Globus pallidus (tissue), 1 donor: Measurements from ENCODE around the gene AGR3.
"Not testable (repeated sequence)": the region's sequence is repeated elsewhere in the genome, so short reads cannot be mapped to it uniquely, and the experiment has no call there.

ENCODE experiments used
- DNase-seq: peaks from one replicate; pipeline ENCODE4 v3.0.0-alpha.2; 2015; ENCODE audit warnings: low spot score

Gene AGR3

GRCh38 chr7:16891338-16891737, 9.6 kb upstream of the AGR3 start:
- DNase-seq = peak; percentile 7

DNA sequence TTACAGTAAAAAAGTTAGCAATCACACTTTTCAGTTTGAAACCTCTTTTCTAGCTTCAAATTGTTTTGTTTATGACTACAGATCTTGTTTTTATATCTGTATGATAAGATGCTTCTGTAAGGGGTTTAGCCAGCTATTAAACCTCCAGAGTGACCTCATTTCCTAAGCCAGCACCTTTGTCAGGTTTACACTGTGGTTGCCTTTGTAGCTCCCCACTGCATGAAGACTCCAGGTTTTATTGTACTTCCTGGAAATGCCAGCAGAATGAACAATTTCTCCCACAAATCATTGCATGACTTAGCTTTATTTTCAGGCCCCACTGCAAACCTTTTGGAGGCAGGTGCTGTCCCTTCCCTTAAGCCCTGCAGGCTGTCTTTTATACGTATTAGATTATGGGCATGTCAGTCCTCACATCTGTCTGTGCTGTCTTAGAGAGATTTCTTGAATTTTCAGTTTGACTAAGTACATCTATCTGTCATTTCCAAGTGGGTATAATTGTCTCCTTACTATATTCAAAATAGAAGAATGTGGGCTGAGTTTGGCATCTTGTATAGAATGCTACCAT, 8.2 kb upstream of the AGR3 start:
- DNase-seq = no peak

GRCh38 chr7:16889305-16889704, 7.5 kb upstream of the AGR3 start:
- no peak for DNase-seq

GRCh38 chr7:16883918-16884317, 2.1 kb upstream of the AGR3 start:
- no peak for DNase-seq

DNA sequence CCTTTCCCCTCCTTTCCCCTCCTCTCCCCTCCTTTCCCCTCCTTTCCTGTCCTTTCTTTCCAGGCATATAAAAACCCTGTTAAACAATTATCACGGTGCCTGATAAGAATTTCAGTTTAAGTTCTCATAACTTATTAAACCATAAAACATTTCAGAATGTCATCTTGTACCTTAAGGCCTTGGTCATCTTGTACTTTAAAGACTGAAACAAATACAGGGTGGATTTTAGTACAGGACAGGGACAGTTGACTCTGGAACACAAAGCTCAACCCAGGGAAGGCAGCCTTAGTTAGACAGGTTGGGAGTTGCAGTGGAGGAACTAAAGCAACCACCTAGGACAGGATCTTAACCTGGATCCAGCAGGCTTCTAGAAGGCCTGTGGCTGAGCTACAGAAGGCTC, 1.2 kb downstream of the AGR3 start:
- DNase-seq = no peak

DNA sequence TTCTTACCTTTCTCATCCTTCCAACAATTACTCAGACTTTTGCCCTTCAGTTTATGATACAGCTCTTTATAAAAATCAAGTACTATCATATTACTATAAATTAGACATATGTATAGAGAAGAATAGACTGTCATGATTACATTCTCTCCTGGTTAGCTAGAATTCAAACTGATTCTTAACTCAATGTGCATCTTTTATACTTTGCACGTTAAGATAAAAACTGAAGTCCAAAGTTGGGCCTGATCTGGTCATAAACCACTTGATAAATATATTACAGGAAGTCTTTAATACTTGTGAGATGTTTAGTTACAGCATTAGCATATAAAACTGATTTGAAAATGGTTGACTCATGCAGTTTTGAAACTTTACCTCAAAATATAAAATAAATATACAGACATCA, 2.6 kb downstream of the AGR3 start:
- DNase-seq = no peak

DNA sequence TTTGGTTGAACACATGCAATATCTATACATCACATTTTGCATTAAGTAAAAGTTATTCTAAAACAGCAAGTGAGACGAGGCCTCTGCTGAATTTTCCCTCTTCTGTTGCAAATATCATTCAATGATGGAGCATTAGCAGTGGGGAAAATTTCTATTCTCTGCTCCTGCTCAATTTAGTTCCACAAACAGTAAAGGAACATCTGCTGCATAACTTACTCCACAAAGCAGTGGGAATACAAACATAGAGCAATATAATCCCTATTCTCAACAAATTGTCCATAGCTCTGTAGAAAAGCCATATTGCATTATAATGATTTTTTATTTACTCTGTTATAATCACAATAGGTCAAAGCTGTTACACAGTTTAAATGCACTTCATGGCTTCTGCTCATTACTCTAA, 5.9 kb downstream of the AGR3 start:
- no peak for DNase-seq

GRCh38 chr7:16874066-16874465, 7.7 kb downstream of the AGR3 start:
- DNase-seq = no peak

DNA sequence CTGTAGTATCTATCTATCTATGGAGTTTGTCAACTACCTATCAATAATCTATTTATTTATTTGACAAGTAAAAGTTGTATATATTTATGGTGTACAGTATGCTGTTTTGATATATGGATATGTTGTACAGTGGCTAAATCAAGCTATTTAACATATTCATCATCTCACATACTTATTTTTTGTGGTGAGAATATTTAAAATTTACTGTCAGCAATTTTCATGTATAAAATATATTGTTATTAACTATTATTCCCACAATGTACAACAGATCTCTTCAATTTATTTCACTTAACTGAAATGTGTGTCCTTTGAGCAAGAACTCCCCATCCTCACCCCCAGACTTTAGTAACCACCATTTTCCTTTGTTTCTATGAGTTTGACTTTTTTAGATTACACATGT, 14.5 kb downstream of the AGR3 start:
- DNase-seq = no peak

DNA sequence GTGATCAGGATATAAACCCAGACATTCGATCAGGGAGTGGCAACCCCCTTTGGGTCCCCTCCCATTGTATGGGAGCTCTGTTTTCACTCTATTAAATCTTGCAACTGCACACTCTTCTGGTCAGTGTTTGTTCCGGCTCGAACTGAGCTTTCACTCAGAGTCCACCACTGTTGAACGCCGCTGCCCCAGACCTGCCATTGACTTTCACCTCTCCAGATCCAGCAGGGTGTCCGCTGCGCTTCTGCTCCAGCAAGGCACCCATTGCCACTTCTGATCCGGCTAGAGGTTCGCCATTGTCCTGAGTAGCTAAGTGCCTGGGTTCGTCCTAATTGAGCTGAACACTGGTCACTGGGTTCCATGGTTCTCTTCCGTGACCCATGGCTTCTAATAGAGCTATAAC, 28.6 kb downstream of the AGR3 start:
- not testable (repeated sequence) for DNase-seq

GRCh38 chr7:16851829-16852228, 30.0 kb downstream of the AGR3 start:
- DNase-seq = peak; percentile 37

GRCh38 chr7:16850614-16851466, 30.9 kb downstream of the AGR3 start:
- peak; percentile 2 for DNase-seq

DNA sequence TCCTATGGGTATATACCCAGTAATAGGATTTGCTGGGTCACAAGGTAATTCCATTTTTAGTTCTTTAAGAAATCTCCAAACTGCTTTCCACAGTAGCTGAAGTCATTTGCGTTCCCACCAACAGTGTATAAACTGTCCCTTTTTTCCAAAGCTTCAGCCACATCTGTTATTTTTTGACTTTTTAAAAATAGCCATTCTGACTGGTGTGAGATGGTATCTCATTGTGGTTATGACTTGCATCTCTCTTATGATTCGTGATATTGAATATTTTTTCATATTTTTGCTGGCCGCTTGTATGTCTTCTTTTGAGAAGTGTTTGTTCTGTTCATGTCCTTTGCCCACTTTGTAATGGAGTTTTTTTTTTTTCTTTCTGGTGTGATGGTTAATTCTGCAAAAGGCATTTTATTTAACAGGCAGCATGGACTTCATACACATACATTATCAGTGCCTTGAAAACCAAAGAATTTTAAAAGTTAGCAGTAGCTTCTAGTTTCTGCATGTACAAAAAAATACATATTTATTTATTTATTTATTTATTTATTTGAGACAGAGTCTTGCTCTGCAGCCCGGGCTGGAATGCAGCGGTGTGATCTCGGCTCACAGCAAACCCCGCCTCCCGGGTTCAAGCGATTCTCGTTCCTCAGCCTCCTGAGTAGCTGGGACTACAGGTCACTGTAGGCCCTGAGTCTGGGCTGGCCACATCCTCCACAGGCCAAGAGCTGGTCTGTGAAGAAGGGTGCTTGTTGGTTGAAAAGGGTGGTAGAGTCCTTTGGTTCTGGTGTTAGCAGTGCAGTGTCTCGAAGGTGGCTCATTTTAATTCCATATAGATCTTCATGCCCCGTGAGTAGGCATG, 32.3 kb downstream of the AGR3 start:
- no peak for DNase-seq

DNA sequence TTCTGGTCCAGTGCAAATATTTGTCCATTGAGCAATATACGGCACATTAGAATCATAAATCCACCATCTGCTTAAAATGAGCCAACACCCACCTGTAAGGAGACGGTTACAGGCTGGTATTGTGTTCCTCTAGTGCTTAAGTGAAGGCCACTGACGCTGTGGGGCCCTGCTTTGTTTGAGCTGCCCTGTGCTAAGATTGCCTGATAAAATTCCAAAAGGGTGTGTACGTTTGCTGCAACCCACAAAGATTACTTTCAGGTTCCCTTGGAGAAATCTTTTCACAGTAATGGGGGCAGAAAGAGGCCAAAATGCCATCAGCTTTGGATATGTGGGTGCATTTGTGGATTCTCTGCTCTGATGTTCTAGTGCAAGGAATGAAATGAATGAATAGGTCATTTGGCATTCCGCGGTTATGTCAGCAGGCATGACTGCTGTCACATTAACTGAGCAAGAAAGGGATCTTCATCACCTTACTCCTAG, 34.4 kb downstream of the AGR3 start:
- DNase-seq = no peak

DNA sequence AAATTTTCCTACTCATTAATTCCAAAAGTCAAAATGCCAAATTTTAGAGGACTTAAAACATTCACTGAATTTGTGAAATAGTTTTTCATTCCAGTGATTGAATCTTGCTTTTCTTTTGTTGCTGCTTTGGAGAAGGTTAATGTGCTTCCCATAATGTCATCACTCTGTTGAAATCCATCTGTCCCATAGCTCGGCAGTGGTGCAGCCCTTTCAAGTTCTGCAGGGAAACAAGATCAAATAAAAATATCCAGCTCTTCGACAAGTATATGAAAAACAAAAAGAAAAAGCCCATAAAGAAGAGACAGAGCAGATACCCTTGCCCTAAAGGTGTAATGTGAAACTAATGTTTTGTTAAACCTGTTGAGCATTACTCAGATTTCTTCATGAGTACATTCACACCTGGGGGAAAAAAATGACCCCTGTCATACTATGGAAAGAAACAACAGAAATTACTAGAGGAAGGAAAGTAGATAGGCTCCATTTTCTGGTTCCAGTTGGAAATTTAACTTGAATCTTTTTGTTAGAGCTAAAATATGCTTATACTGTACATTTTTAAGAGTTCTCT, 35.1 kb downstream of the AGR3 start:
- no peak for DNase-seq

DNA sequence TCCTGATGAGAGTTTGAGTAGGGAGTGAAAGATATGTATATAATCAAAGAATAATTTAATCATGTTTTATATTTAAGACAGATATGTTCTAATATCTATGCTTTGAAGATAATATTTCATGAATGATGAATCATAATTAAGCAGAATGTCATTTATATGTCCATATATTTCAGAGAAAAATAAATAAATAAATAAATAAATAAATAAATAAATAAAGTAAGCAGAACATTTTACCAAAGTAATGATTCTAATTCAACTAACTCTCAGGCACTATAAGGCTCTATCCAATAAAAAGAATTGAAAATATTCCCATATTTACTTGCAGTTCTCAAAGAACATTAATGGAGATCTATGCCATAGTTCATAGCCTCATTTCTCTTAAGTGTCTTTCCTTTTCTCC, 36.0 kb downstream of the AGR3 start:
- DNase-seq = no peak

GRCh38 chr7:16841681-16842080, 40.1 kb downstream of the AGR3 start:
- DNase-seq = no peak

DNA sequence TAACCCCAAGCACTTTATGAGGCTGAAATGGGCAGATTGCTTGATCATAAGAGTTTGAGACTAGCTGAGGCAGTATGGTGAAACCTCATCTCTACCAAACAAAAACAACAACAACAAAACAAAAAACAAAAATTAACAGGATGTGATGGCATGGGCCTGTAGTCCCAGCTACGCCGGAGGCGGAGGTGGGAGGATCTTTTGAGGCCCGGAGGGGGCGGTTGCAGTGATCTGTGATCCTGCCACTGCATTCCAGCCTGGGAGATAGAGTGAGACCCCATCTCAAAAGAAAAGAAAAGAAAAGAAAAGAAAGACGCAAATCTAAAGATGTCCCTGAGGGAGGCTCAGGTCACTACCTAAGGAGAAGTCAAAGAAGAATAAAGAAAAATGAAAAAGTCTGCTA, 41.7 kb downstream of the AGR3 start:
- DNase-seq = no peak

DNA sequence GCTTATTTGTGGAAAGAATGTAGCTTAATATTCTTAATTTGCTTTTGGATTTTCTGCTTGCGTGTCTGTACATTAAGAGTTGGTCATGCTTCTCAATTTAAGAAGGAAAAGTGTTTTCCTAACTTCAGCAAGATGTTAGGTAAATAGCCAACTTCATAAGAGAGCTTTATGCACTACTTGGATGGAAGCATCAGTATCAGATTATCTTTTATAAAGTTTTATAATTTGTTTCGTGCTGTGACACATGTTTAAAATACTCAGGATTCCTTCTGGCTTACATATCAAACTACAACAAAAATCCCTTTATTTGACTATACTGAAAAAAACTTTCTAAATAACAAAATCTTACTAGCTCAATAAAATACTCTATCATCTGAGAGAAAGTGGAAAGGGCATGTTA, 42.1 kb downstream of the AGR3 start:
- no peak for DNase-seq

DNA sequence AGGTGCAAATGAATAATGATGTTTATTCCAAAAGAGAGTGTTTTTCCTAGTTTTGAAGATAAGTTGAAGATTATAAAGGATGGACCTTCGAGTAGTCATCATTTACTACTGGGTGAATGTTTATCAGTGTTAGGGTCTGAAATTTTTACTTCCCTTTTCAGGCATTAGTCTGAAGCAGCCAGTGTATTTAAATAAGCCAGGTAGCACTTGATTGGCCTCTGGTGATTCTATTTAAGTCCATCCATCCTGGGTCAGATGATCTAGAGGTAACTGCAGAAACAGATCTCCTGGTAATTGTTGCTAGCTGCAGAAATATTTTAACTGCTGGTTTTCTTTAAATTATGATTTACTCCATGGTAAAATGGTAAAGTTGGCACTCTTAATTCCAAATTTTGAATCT, 42.9 kb downstream of the AGR3 start:
- no peak for DNase-seq

- DNase-seq = no peak
Measured at GRCh38 chr7:16838386-16838785, 43.4 kb downstream of the AGR3 start.

DNA sequence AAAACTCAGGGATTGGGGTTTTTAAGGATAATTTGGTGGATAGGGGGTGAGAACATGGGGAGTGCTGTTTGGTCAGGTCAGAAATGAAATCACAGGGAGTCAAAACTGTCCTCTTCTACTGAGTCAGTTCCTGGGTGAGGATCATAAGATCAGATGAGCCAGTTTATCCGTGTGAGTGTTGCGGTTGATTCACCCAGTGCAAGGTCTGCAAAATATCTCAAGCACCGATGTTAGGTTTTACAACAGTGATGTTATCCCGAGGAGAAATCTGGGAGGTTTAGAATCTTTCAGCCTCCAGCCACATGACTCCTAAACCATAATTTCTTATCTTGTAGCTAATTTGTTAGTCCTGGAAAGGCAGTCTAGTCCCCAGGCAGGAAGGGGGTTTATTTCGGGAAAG, 45.3 kb downstream of the AGR3 start:
- DNase-seq = no peak

DNA sequence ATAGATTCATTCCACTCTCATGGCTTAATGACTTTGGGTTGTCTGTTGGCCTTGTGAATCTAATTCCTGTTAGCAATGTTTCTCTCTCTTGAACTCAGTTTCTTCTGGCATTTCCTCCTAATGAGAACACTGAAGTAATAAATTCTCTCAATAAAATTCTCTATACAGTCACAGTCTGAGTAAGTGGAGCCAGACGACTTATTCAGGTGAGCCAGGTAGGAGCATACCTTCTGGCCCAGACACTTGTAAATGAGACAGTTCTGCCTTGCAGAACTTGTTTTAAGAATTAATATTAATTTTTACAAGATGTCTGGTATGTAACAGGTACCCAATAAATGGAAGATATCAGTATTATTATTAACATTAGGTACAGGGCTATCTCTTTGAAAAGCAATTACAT, 48.4 kb downstream of the AGR3 start:
- DNase-seq = no peak
